GM12865 (cell line): Measurements from ENCODE around the gene SLC12A8.

Source experiments
- DNase-seq: peaks from one replicate; pipeline ENCODE4 v3.0.0; 2010; ENCODE audit warnings: low read depth
- H3K4me3 ChIP-seq: 2 replicates; pipeline ENCODE4 v1.5.1; 2011; ENCODE audit warnings: mild to moderate bottlenecking, low read depth, low read length, control low read depth
- CTCF ChIP-seq: IDR thresholded peaks from 2 replicates; pipeline ENCODE4 v1.5.1; 2011; ENCODE audit warnings: low read length, control low read depth, low read depth, inconsistent platforms; ENCODE audit not compliant: insufficient read depth; ENCODE audit errors: missing control alignments

SLC12A8 gene

GRCh38 chr3:125219261-125219701 is 6.7 kb upstream of the SLC12A8 start:
- DNase-seq, result no peak
- H3K4me3 ChIP-seq, result no peak overlapping the region
- no peak for TF ChIP-seq CTCF

- DNase-seq, result peak; percentile 39
- no peak overlapping the region for H3K4me3 ChIP-seq
- no peak for TF ChIP-seq CTCF
These were observed 2.2 kb upstream of the SLC12A8 start for GRCh38 chr3:125214738-125215137.

GRCh38 chr3:125213946-125214542 is 1.5 kb upstream of the SLC12A8 start:
- no peak for DNase-seq
- no peak for TF ChIP-seq CTCF
- H3K4me3 ChIP-seq, result no peak overlapping the region

GRCh38 chr3:125213364-125213755 is 812 bp upstream of the SLC12A8 start:
- no peak for DNase-seq
- no peak overlapping the region for H3K4me3 ChIP-seq
- TF ChIP-seq CTCF, result no peak

- H3K4me3 ChIP-seq, result peak overlapping the region; percentile 56
- no peak for DNase-seq
- TF ChIP-seq CTCF, result no peak
These were observed 448 bp downstream of the SLC12A8 start for GRCh38 chr3:125212091-125212508.

GRCh38 chr3:125211523-125212090 is 941 bp downstream of the SLC12A8 start:
- no peak overlapping the region for H3K4me3 ChIP-seq
- TF ChIP-seq CTCF, result no peak
- DNase-seq, result no peak

- no peak for TF ChIP-seq CTCF
- H3K4me3 ChIP-seq, result no peak overlapping the region
- DNase-seq, result no peak
These were observed 4.5 kb downstream of the SLC12A8 start for GRCh38 chr3:125207949-125208568.
